HepG2 (cell line): ENCODE data around the gene PHF10.

Source experiments
- ATF1 ChIP-seq: IDR thresholded peaks from 2 replicates; pipeline ENCODE4 v1.6.1; 2016; ENCODE audit warnings: mild to moderate bottlenecking, control low read depth
- ATF3 ChIP-seq: sonication (generic); formaldehyde crosslinking; IDR thresholded peaks from 2 replicates; pipeline ENCODE4 v1.4.0; 2020; ENCODE audit warnings: missing genetic modification reagents
- CHD4 ChIP-seq: fragments of 200-600 bp; sonication (generic); IDR thresholded peaks from 2 replicates; pipeline ENCODE4 v1.7.0; 2017; ENCODE audit warnings: mild to moderate bottlenecking, low read length, borderline replicate concordance
- CTCF ChIP-seq: sonication (generic); formaldehyde crosslinking; IDR thresholded peaks from 2 replicates; pipeline ENCODE4 v1.5.0; 2020; ENCODE audit warnings: mild to moderate bottlenecking, missing genetic modification reagents, moderate library complexity
- GATAD2A ChIP-seq: IDR thresholded peaks from 2 replicates; pipeline ENCODE4 v1.6.1; 2016
- MAFF ChIP-seq: IDR thresholded peaks from 2 replicates; pipeline ENCODE4 v1.6.1; 2011; ENCODE audit warnings: low read depth, low read length, improper control_type of control experiment
- NPAS2 ChIP-seq: sonication (generic); formaldehyde crosslinking; IDR thresholded peaks from 2 replicates; pipeline ENCODE4 v1.8.0; 2022; ENCODE audit warnings: mild to moderate bottlenecking, missing genetic modification reagents, borderline replicate concordance
- NR2F2 ChIP-seq: IDR thresholded peaks from 2 replicates; pipeline ENCODE4 v1.6.1; 2012; ENCODE audit warnings: low read depth, inconsistent platforms, borderline replicate concordance
- PRPF4 ChIP-seq: fragments of 200-400 bp; formaldehyde crosslinking; IDR thresholded peaks from 2 replicates; pipeline ENCODE4 v1.6.1; 2016; ENCODE audit warnings: low read length, low read depth; ENCODE audit not compliant: poor library complexity, severe bottlenecking
- RXRB ChIP-seq: IDR thresholded peaks from 2 replicates; pipeline ENCODE4 v1.6.1; 2016; ENCODE audit warnings: borderline replicate concordance, missing genetic modification reagents, missing compliant biosample characterization
- TAF1 ChIP-seq: sonication (generic); formaldehyde crosslinking; IDR thresholded peaks from 2 replicates; pipeline ENCODE4 v1.4.0; 2020; ENCODE audit warnings: missing genetic modification reagents
- ZNF510 ChIP-seq: sonication (generic); formaldehyde crosslinking; IDR thresholded peaks from 2 replicates; pipeline ENCODE4 v1.4.0; 2020; ENCODE audit warnings: low read depth, mild to moderate bottlenecking, missing genetic modification reagents

- TF ChIP-seq ATF1 (no peak), NR2F2 (no peak), CTCF (CRISPR knock-in tag) (no peak), MAFF (no peak), PRPF4 (no peak), NPAS2 (CRISPR knock-in tag) (no peak), RXRB (CRISPR knock-in tag) (no peak), TAF1 (CRISPR knock-in tag) (no peak), ATF3 (no peak), ZNF510 (CRISPR knock-in tag) (no peak; the same call in 1 of the 2 replicates), GATAD2A (CRISPR knock-in tag) (no peak), CHD4 (no peak)
Observed at GRCh38 chr6:169701311-169701953, 22.9 kb downstream of the PHF10 start.
